ENCODE measurements around the gene MPEG1. TPM values are rescaled to one million over a fixed set of nuclear protein-coding genes. Genes with fewer than 3 reads are reported as not detected.

The MPEG1 gene
- total and polyA plus RNA-seq, 9 of the 15 experiments (the other 6 are each of a cell fraction or from before 2014, with no cell fraction given), result 0.07 TPM; not detected in 8

GRCh38 chr11:59171508-59172322, 41.0 kb downstream of the MPEG1 start, which contains the start of gene DTX4 (continued):
- TF ChIP-seq TFE3 (CRISPR knock-in tag; IDR thresholded peaks at IDR 0.05) (no peak), ZFX (CRISPR knock-in tag; IDR thresholded peaks at IDR 0.05) (peak; percentile 43), CBFB (CRISPR knock-in tag; IDR thresholded peaks at IDR 0.05) (no peak), STAT6 (CRISPR knock-in tag; IDR thresholded peaks at IDR 0.05) (0 out of 2 replicates have a peak, but pooled peaks have one; percentile 62), NCOA1 (IDR thresholded peaks at IDR 0.05; ENCODE audit: low read depth) (peak; percentile 26; the same call in 1 of the 2 replicates), ZNF589 (CRISPR knock-in tag; IDR thresholded peaks at IDR 0.05; ENCODE audit: low read depth) (no peak), HMG20A (CRISPR knock-in tag; conservative IDR thresholded peaks at IDR 0.05) (no peak), SPI1 (IDR thresholded peaks at IDR 0.05; ENCODE audit: borderline replicate concordance, low read depth, low read length) (peak; percentile 50; the same call in 1 of the 2 replicates), NRF1 (conservative IDR thresholded peaks at IDR 0.05 in 1 of 2, IDR thresholded peaks at IDR 0.05 in 1 of 2) (peak; percentile 82 to 85), MYBL2 (IDR thresholded peaks at IDR 0.05; ENCODE audit: low read depth) (no peak), MYBL2 (CRISPR knock-in tag; IDR thresholded peaks at IDR 0.05; ENCODE audit: borderline replicate concordance) (no peak), ZNF121 (CRISPR knock-in tag; conservative IDR thresholded peaks at IDR 0.05) (peak; percentile 81; the same call in 1 of the 2 replicates), VEZF1 (CRISPR knock-in tag; IDR thresholded peaks at IDR 0.05) (peak; percentile 83), XRCC5 (IDR thresholded peaks at IDR 0.05; ENCODE audit: low read depth, low read length) (0 out of 2 replicates have a peak, but pooled peaks have one; percentile 62), SMARCA4 (IDR thresholded peaks at IDR 0.05) (peak; percentile 58; the same call in 1 of the 2 replicates), PCBP1 (IDR thresholded peaks at IDR 0.05; ENCODE audit: low read depth, low read length, poor library complexity, severe bottlenecking) (peak; percentile 54), RFX1 (IDR thresholded peaks at IDR 0.05) (no peak), HDAC3 (IDR thresholded peaks at IDR 0.05; ENCODE audit: borderline replicate concordance, partially characterized antibody) (no peak), CEBPG (CRISPR knock-in tag; IDR thresholded peaks at IDR 0.05) (peak; percentile 76), CEBPG (tag; conservative IDR thresholded peaks at IDR 0.05 in 1 of 2, IDR thresholded peaks at IDR 0.05 in 1 of 2) (peak; percentile 36 to 73; a peak in 3 of 4 replicates), FOXK2 (conservative IDR thresholded peaks at IDR 0.05 in 1 of 2, IDR thresholded peaks at IDR 0.05 in 1 of 2; ENCODE audit: low read depth in 2 of 2) (peak in 1 of 2 experiments; percentile 40; a peak in 1 of 4 replicates), TRIM28 (IDR thresholded peaks at IDR 0.05) (peak; percentile 70; the same call in 1 of the 2 replicates), RB1 (IDR thresholded peaks at IDR 0.05; ENCODE audit: low read depth) (peak; percentile 49), ZSCAN29 (IDR thresholded peaks at IDR 0.05) (no peak)
